KMS-11 (cell line): ENCODE data around the gene RAD54L.

ENCODE experiments used
- H2AFZ ChIP-seq: fragments of 200-600 bp; sonication (generic); 2 replicates; pipeline ENCODE4 v1.6.1; 2016; ENCODE audit warnings: antibody characterized with exemption, mixed run types, low read depth
- H3K27ac ChIP-seq: fragments of 200-600 bp; sonication (generic); 2 replicates; pipeline ENCODE4 v1.6.1; 2016; ENCODE audit warnings: mild to moderate bottlenecking, mixed run types
- H3K27me3 ChIP-seq: fragments of 200-600 bp; sonication (generic); 2 replicates; pipeline ENCODE4 v1.6.1; 2017; ENCODE audit warnings: mild to moderate bottlenecking, low read depth, mixed run types, moderate library complexity; ENCODE audit not compliant: insufficient read depth
- H3K36me3 ChIP-seq: fragments of 200-600 bp; sonication (generic); 2 replicates; pipeline ENCODE4 v1.6.1; 2017; ENCODE audit warnings: mild to moderate bottlenecking, mixed run types; ENCODE audit not compliant: insufficient read depth
- H3K4me1 ChIP-seq: fragments of 200-600 bp; sonication (generic); 2 replicates; pipeline ENCODE4 v1.6.1; 2016; ENCODE audit warnings: mild to moderate bottlenecking, low read depth, mixed run types; ENCODE audit not compliant: poor library complexity, severe bottlenecking
- H3K4me2 ChIP-seq: fragments of 200-600 bp; sonication (generic); 2 replicates; pipeline ENCODE4 v1.7.0; 2016; ENCODE audit warnings: mild to moderate bottlenecking, mixed run types
- H3K4me3 ChIP-seq: fragments of 200-600 bp; sonication (generic); IDR thresholded peaks from 2 replicates; pipeline ENCODE4 v1.6.1; 2017; ENCODE audit warnings: low read depth, low read length, mixed read lengths; ENCODE audit not compliant: insufficient read depth
- H3K79me2 ChIP-seq: fragments of 200-600 bp; sonication (generic); 2 replicates; pipeline ENCODE4 v1.6.1; 2016; ENCODE audit warnings: low read depth, mixed run types; ENCODE audit not compliant: insufficient read depth
- H3K9ac ChIP-seq: fragments of 200-600 bp; sonication (generic); 2 replicates; pipeline ENCODE4 v1.6.1; 2016; ENCODE audit warnings: mild to moderate bottlenecking, mixed run types
- H4K20me1 ChIP-seq: fragments of 200-600 bp; sonication (generic); 2 replicates; pipeline ENCODE4 v1.6.1; 2016; ENCODE audit warnings: mild to moderate bottlenecking, mixed run types; ENCODE audit not compliant: insufficient read depth
- TF ChIP-seq, protein P1 (sequence below): fragments of 200-600 bp; sonication (generic); conservative IDR thresholded peaks from 2 replicates; pipeline ENCODE4 v1.6.1; 2017; ENCODE audit warnings: low read depth, mild to moderate bottlenecking, antibody characterized with exemption, low read length, moderate library complexity, mixed read lengths

Gene RAD54L

DNA sequence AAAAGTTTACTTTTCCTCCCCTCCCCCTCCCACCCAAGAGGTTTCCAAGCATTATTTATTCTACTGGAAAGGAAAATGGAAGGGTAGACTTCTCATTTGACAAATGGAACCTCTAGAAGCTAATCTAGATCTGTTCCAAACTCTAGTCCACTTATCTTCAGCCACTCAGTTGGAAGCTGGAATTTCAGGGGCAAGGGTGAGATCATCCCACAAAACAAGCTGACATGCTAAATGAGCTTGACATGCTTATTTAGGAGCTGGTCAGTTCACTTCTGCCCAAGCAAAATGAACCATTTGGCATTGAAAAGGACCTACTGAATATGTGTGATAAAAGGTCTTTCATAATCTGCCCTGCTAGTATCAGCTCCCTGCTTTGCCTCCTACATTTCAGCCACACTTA lies 50.8 kb downstream of the RAD54L start:
- H3K27ac ChIP-seq: no peak overlapping the region
- H2AFZ ChIP-seq: no peak overlapping the region
- H3K4me2 ChIP-seq: no peak overlapping the region
- no peak overlapping the region for H3K4me3 ChIP-seq
- H3K79me2 ChIP-seq: peaks cover 35% of the 10 kb centered on the region
- H3K4me1 ChIP-seq: no peaks in the 10 kb centered on the region
- TF ChIP-seq, protein P1, sequence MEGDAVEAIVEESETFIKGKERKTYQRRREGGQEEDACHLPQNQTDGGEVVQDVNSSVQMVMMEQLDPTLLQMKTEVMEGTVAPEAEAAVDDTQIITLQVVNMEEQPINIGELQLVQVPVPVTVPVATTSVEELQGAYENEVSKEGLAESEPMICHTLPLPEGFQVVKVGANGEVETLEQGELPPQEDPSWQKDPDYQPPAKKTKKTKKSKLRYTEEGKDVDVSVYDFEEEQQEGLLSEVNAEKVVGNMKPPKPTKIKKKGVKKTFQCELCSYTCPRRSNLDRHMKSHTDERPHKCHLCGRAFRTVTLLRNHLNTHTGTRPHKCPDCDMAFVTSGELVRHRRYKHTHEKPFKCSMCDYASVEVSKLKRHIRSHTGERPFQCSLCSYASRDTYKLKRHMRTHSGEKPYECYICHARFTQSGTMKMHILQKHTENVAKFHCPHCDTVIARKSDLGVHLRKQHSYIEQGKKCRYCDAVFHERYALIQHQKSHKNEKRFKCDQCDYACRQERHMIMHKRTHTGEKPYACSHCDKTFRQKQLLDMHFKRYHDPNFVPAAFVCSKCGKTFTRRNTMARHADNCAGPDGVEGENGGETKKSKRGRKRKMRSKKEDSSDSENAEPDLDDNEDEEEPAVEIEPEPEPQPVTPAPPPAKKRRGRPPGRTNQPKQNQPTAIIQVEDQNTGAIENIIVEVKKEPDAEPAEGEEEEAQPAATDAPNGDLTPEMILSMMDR: no peak
- no peaks in the 10 kb centered on the region for H3K27me3 ChIP-seq
- H3K9ac ChIP-seq: no peak overlapping the region
- H3K36me3 ChIP-seq: no peaks in the 10 kb centered on the region
- H4K20me1 ChIP-seq: no peaks in the 10 kb centered on the region

DNA sequence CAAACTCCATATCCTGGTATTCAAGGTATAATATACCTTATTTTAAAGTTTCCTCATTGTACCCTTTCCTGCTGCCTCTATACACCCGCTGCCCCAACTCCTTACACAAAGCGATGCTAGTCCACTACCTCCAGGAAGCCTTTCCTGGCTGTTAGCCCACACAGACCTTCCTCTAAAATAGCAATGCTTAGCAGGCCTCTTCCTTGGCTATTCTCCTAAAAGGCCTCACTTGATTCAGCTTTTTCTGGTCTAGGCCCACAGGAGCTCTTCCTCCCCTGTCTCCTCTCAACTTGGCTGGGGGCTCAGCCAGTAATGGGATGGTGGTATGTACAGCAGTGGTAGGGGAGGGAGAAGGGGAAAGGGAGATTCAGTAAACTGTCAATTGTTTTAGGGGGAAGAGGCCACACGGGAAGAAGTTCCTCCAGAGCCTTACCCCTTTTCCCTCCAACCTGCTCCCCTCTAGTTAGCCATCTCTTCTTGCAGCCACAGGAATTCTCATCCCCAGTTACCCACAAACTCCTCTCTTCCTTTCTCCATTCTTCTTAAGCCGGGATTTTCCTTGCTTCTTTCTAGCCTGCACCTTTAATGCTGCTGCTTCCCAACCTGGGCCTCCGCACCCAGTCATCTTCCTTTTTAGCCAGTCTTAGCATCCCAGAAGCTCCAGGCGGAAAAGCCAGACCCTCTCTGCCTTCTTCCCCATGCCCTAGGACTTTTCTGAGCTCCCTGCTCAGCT lies 53.3 kb downstream of the RAD54L start:
- H3K27me3 ChIP-seq: no peaks in the 10 kb centered on the region
- H3K4me2 ChIP-seq: peak overlapping the region; percentile 61; the same call in 1 of the 2 replicates
- no peak overlapping the region for H3K27ac ChIP-seq
- H2AFZ ChIP-seq: no peak overlapping the region
- peaks cover 11% of the 10 kb centered on the region for H3K4me1 ChIP-seq
- H4K20me1 ChIP-seq: no peaks in the 10 kb centered on the region
- no peaks in the 10 kb centered on the region for H3K36me3 ChIP-seq
- H3K9ac ChIP-seq: no peak overlapping the region
- H3K4me3 ChIP-seq: no peak overlapping the region
- TF ChIP-seq, protein P1: no peak
- H3K79me2 ChIP-seq: peaks cover 58% of the 10 kb centered on the region

DNA sequence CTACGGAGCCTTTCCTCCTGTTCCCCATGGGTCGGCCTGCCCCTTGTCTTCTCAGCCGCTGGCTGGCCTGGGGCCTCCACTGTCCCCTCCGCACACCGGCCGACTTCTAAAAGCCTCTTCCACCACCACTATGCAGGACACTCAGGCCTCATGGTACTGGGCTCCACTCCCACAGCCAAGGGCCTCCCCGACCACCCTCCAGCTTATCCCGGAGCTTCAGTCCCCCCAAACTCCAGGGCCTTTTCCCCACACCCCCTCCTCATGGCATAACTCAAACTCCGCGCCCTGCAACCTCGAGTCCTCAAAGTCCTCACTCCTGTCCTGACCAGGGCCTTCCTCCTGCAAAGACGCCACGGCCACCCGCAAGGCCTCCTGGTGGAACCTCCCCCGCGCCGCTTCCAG lies 53.8 kb downstream of the RAD54L start:
- Histone ChIP-seq H4K20me1 (no peaks in the 10 kb centered on the region), H2AFZ (no peak overlapping the region), H3K9ac (peak overlapping the region; percentile 96; the same call in 1 of the 2 replicates), H3K79me2 (peaks cover 64% of the 10 kb centered on the region), H3K4me2 (peak overlapping the region; percentile 61), H3K4me1 (peaks cover 13% of the 10 kb centered on the region), H3K27ac (no peak overlapping the region), H3K36me3 (no peaks in the 10 kb centered on the region), H3K4me3 (no peak overlapping the region), H3K27me3 (no peaks in the 10 kb centered on the region)
- TF ChIP-seq, protein P1: no peak

DNA sequence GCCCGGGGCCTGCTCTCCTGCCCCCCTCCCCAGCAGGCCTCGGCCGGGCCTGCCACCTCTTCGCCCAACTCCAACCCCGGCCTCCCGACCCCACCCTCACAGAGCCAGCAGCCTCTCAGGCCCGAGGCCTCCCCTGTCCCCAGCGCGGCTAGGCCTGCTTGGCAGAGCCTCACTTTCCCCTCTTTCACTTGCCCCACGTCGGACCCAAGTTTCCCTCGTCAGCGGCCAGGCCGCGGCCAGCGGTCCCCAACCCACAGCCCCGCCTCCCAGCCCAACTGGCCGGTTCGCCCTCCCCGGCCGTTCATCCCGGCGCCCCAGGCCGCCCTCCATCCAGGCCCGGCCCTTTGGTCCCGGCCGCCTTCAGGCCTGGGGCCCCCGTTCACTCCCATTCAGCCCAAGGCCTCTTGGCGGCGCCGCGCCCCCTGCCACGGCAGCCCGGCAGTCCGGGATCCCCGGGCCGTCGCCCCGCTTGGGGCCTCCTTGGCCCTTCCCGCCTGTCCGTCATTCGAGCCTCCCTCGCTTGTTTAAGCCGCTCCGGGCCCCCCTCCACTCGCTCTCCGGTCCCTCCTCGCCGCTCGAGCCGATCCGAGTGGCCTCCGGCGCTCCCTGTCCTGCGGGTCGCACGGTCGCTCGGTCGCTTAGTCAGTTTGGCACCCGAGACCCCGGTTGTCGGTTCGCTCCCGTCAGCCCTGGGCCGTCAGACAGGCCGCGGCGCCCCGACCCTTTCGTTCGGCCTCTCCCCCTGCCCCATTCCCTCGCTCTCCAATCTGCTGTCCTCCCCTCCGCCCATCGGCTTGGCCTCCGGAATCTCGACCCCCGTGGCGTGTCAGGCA lies 54.5 kb downstream of the RAD54L start:
- Histone ChIP-seq H3K4me1 (peaks cover 13% of the 10 kb centered on the region), H3K4me3 (peak overlapping the region; percentile 72), H3K4me2 (peak overlapping the region; percentile 61), H3K36me3 (no peaks in the 10 kb centered on the region), H3K27me3 (no peaks in the 10 kb centered on the region), H3K27ac (peak overlapping the region; percentile 78), H4K20me1 (no peaks in the 10 kb centered on the region), H3K9ac (peak overlapping the region; percentile 96), H2AFZ (peak overlapping the region; percentile 85), H3K79me2 (peaks cover 70% of the 10 kb centered on the region)
- TF ChIP-seq, protein P1: 0 out of 2 replicates have a peak, but pooled peaks have one; percentile 24
